MM.1S (cell line): ENCODE results near the gene RAB3IL1.

Experiments used
- DNase-seq: peaks from one replicate; pipeline ENCODE4 v3.0.0-alpha.2; 2015
- H2AFZ ChIP-seq: fragments of 300-600 bp; sonication (generic); 2 replicates; pipeline ENCODE4 v1.6.0; 2016; ENCODE audit warnings: antibody characterized with exemption, low read length
- H3F3A ChIP-seq: fragments of 300-600 bp; sonication (generic); 2 replicates; pipeline ENCODE4 v1.6.1; 2016; ENCODE audit warnings: mild to moderate bottlenecking, antibody characterized with exemption, low read length, moderate library complexity, mixed read lengths; ENCODE audit not compliant: insufficient read depth
- H3K27ac ChIP-seq: fragments of 300-600 bp; sonication (generic); 2 replicates; pipeline ENCODE4 v1.5.1; 2016; ENCODE audit warnings: mild to moderate bottlenecking, low read length
- H3K27me3 ChIP-seq: fragments of 300-600 bp; sonication (generic); replicated peaks from 2 replicates; pipeline ENCODE4 v1.6.0; 2016; ENCODE audit warnings: low read length; ENCODE audit not compliant: insufficient read depth
- H3K36me3 ChIP-seq: fragments of 300-600 bp; sonication (generic); replicated peaks from 2 replicates; pipeline ENCODE4 v1.6.1; 2016; ENCODE audit warnings: mild to moderate bottlenecking, low read length, mixed read lengths; ENCODE audit not compliant: insufficient read depth
- H3K4me1 ChIP-seq: fragments of 300-600 bp; sonication (generic); 2 replicates; pipeline ENCODE4 v1.6.1; 2016; ENCODE audit warnings: low read length, mixed read lengths
- H3K4me2 ChIP-seq: fragments of 300-600 bp; sonication (generic); 2 replicates; pipeline ENCODE4 v1.6.0; 2016; ENCODE audit warnings: low read depth, low read length
- H3K4me3 ChIP-seq: fragments of 300-600 bp; sonication (generic); 2 replicates; pipeline ENCODE4 v1.5.1; 2016; ENCODE audit warnings: low read length, mixed read lengths
- H3K79me2 ChIP-seq: fragments of 300-600 bp; sonication (generic); 2 replicates; pipeline ENCODE4 v1.6.1; 2016; ENCODE audit warnings: mixed run types, low read length, mixed read lengths
- H3K9ac ChIP-seq: fragments of 300-600 bp; sonication (generic); 2 replicates; pipeline ENCODE4 v1.6.1; 2016; ENCODE audit warnings: low read length, mixed read lengths
- H3K9me2 ChIP-seq: fragments of 300-600 bp; sonication (generic); replicated peaks from 2 replicates; pipeline ENCODE4 v1.6.1; 2016; ENCODE audit warnings: mild to moderate bottlenecking, low read length, mixed read lengths; ENCODE audit not compliant: insufficient read depth
- H3K9me3 ChIP-seq: fragments of 300-600 bp; sonication (generic); replicated peaks from 2 replicates; pipeline ENCODE4 v1.6.1; 2016; ENCODE audit warnings: mild to moderate bottlenecking, low read length, mixed read lengths; ENCODE audit not compliant: insufficient read depth
- H4K20me1 ChIP-seq: fragments of 300-600 bp; sonication (generic); 2 replicates; pipeline ENCODE4 v1.6.1; 2016; ENCODE audit warnings: mild to moderate bottlenecking, low read length, moderate library complexity, mixed read lengths; ENCODE audit not compliant: insufficient read depth
- EZH2 ChIP-seq: fragments of 300-600 bp; sonication (generic); optimal IDR thresholded peaks from 2 replicates; pipeline ENCODE3; 2017; ENCODE audit warnings: low read depth, mild to moderate bottlenecking, antibody characterized with exemption, low read length, mixed read lengths
- EZH2phosphoT487 ChIP-seq: fragments of 300-600 bp; sonication (generic); IDR thresholded peaks from 2 replicates; pipeline ENCODE4 v1.6.1; 2018; ENCODE audit warnings: antibody characterized with exemption, low read length
- TF ChIP-seq, protein P1 (sequence below): fragments of 300-600 bp; sonication (generic); IDR thresholded peaks from 2 replicates; pipeline ENCODE4 v1.5.1; 2016; ENCODE audit warnings: antibody characterized with exemption, low read length, mixed read lengths

Gene RAB3IL1

DNA sequence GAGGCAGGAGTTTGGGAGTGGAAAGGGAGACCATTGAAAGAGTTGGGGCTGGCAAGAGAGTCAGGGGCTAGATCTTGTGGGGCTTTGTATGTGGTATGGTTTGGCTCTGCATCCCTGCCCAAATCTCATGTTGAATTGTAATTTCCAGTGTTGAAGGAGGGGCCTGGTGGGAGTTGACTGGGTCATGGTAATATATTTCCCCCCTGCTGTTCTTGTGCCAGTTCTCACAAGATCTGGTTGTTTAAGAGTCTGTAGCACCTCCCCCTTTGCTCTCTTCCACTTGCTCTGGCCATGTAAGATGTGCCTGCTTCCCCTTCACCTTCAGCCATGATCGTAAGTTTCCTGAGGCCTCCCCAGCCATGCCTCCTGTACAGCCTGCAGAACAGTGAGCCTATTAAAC lies 10.1 kb upstream of the RAB3IL1 start:
- peaks cover 4% of the 10 kb centered on the region; the same call in 1 of the 2 replicates for H3K4me1 ChIP-seq
- no peaks in the 10 kb centered on the region for H4K20me1 ChIP-seq
- no peak overlapping the region for H3K4me3 ChIP-seq
- TF ChIP-seq EZH2phosphoT487 (no peak), EZH2 (no peak)
- TF ChIP-seq, protein P1, sequence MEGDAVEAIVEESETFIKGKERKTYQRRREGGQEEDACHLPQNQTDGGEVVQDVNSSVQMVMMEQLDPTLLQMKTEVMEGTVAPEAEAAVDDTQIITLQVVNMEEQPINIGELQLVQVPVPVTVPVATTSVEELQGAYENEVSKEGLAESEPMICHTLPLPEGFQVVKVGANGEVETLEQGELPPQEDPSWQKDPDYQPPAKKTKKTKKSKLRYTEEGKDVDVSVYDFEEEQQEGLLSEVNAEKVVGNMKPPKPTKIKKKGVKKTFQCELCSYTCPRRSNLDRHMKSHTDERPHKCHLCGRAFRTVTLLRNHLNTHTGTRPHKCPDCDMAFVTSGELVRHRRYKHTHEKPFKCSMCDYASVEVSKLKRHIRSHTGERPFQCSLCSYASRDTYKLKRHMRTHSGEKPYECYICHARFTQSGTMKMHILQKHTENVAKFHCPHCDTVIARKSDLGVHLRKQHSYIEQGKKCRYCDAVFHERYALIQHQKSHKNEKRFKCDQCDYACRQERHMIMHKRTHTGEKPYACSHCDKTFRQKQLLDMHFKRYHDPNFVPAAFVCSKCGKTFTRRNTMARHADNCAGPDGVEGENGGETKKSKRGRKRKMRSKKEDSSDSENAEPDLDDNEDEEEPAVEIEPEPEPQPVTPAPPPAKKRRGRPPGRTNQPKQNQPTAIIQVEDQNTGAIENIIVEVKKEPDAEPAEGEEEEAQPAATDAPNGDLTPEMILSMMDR = no peak
- H3K9me2 ChIP-seq = no peaks in the 10 kb centered on the region
- H3K27me3 ChIP-seq = peaks cover 4% of the 10 kb centered on the region; the same call in 1 of the 2 replicates
- no peak overlapping the region for H2AFZ ChIP-seq
- DNase-seq = no peak
- H3K9me3 ChIP-seq = no peaks in the 10 kb centered on the region
- no peak overlapping the region for H3K9ac ChIP-seq
- no peaks in the 10 kb centered on the region for H3K79me2 ChIP-seq
- no peaks in the 10 kb centered on the region for H3K36me3 ChIP-seq
- H3K4me2 ChIP-seq = no peak overlapping the region
- H3F3A ChIP-seq = no peaks in the 10 kb centered on the region
- no peak overlapping the region for H3K27ac ChIP-seq

DNA sequence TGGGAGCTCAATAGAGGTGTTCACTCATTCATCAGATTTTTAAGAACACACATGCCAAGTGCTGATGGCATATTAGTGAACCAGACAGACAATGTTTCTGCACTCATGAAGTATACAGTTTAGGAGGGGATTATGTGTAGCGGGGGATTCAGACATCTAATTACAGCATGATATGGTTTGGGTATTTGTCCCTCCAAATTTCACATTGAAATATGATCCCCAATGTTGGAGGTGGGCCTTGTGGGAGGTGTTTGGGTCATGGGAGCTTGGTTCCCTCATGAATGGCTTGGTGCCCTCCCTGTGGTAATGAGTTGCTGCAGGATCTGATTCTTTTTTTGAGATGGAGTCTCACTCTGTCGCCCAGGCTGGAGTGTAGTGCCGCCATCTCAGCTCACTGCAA lies 8.9 kb upstream of the RAB3IL1 start:
- peaks cover 8% of the 10 kb centered on the region; the same call in 1 of the 2 replicates for H3K27me3 ChIP-seq

DNA sequence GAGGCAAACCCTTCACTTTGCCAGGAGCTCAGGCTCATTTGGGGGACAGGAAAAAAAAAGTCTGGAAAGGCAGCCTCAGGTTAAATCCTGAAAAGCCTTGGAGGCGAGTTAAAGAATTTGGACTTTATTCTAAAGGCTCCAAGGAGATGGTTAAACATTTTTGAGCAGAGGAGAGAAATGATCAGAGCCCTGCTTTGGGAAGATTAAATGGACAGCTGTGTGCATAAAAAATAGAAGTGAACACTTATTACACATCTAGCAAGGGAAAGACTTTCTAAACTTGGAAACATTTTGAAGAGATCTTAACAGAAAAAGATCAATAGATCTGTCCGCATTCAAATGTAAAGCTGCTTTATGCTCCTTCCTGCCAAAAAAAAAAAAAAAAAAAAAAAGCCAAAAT lies 8.4 kb upstream of the RAB3IL1 start:
- H3K36me3 ChIP-seq = no peaks in the 10 kb centered on the region
- H2AFZ ChIP-seq = no peak overlapping the region
- H4K20me1 ChIP-seq = no peaks in the 10 kb centered on the region
- H3K79me2 ChIP-seq = no peaks in the 10 kb centered on the region
- H3F3A ChIP-seq = no peaks in the 10 kb centered on the region
- peaks cover 8% of the 10 kb centered on the region; the same call in 1 of the 2 replicates for H3K27me3 ChIP-seq
- no peak overlapping the region for H3K9ac ChIP-seq
- no peak for DNase-seq
- no peak overlapping the region for H3K27ac ChIP-seq
- H3K4me1 ChIP-seq = peaks cover 4% of the 10 kb centered on the region; the same call in 1 of the 2 replicates
- no peak overlapping the region for H3K4me2 ChIP-seq
- no peak overlapping the region for H3K4me3 ChIP-seq
- H3K9me3 ChIP-seq = no peaks in the 10 kb centered on the region
- no peaks in the 10 kb centered on the region for H3K9me2 ChIP-seq
- TF ChIP-seq EZH2phosphoT487 (no peak), EZH2 (no peak)
- TF ChIP-seq, protein P1 = no peak

More for the DNA sequence above, 8.9 kb upstream of the RAB3IL1 start:
- H3K4me1 ChIP-seq = peaks cover 4% of the 10 kb centered on the region; the same call in 1 of the 2 replicates
- no peak overlapping the region for H3K4me2 ChIP-seq
- H3K9me2 ChIP-seq = no peaks in the 10 kb centered on the region
- H3K36me3 ChIP-seq = no peaks in the 10 kb centered on the region
- no peak overlapping the region for H2AFZ ChIP-seq
- no peaks in the 10 kb centered on the region for H3F3A ChIP-seq
- no peak for DNase-seq
- TF ChIP-seq EZH2 (no peak), EZH2phosphoT487 (no peak)
- TF ChIP-seq, protein P1 = no peak
- H3K79me2 ChIP-seq = no peaks in the 10 kb centered on the region
- no peaks in the 10 kb centered on the region for H4K20me1 ChIP-seq
- no peak overlapping the region for H3K4me3 ChIP-seq
- no peak overlapping the region for H3K27ac ChIP-seq
- no peaks in the 10 kb centered on the region for H3K9me3 ChIP-seq
- H3K9ac ChIP-seq = no peak overlapping the region
